ENCODE measurements around the gene TNIP3.

Gene TNIP3

DNA sequence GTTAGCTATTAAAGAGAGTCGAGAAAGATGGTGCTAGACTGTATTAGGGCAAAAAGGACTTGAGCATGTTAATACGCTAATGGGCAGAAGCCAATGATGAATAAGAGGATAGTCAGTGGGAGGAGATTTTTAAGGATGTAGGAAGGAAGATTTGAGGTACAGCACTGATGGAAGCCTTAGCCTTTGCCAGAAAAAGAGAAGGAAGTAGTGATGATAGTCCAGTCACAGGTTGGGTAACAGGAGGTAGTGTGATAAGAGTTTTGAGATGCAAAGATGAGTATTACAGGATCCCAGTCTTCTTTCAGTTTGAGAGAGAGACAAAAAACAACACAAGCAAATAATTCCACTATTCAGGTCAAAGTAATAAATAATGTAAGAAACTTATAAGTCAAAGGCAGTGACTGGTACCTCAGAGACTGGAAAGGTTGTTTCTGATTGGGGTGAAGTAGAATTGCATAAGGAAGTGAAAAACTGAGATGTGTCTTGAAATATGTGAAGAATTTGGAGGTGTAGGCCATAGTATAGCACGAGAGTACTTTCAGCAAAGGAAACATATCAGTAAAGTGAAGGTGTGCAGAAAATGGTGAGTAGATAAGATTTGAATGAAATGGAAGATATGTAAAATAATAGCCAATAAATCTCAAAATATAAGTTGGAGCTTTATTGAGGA lies 69.7 kb downstream of the TNIP3 start:
- no peak for TF ChIP-seq Cebpa-rat (IDR thresholded peaks at IDR 0.05)
- Histone ChIP-seq H3K4me2 (no peak overlapping the region), H3K27me3 (no peaks in the 10 kb centered on the region), H4K20me1 (no peaks in the 10 kb centered on the region), H3K9ac (no peak overlapping the region), H3K9me3 (no peaks in the 10 kb centered on the region), H3K4me3 (no peak overlapping the region), H3K36me3 (no peaks in the 10 kb centered on the region), H3K27ac (no peak overlapping the region), H3K4me1 (no peaks in the 10 kb centered on the region)

DNA sequence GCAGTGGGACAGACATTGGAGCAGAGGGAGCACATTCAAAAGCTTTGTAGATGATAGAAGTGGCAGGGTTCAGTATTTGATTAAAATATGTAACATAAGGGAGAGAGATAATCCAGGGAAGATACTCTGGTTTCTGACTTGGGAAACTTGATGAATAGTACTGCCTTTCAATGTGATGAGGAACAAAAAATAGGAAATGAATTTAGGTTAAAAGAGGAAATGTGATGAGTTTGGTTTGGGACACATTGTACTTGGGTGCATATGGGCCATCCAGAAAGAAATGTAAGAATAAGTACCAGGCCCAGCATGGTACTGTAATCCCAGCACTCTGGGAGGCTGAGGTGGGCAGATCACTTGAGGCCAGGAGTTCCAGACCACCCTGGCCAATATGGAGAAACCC lies 70.9 kb downstream of the TNIP3 start:
- H3K9me3 ChIP-seq: no peaks in the 10 kb centered on the region
- no peak overlapping the region for H3K4me2 ChIP-seq
- H3K4me3 ChIP-seq: no peak overlapping the region
- no peak for TF ChIP-seq Cebpa-rat (IDR thresholded peaks at IDR 0.05)
- no peak overlapping the region for H3K9ac ChIP-seq
- H3K4me1 ChIP-seq: no peaks in the 10 kb centered on the region
- no peak overlapping the region for H3K27ac ChIP-seq
- H3K36me3 ChIP-seq: no peaks in the 10 kb centered on the region
- no peaks in the 10 kb centered on the region for H3K27me3 ChIP-seq
- H4K20me1 ChIP-seq: no peaks in the 10 kb centered on the region

- Histone ChIP-seq H3K27me3 (no peaks in the 10 kb centered on the region), H3K9me3 (no peaks in the 10 kb centered on the region), H3K27ac (no peak overlapping the region), H3K4me1 (no peaks in the 10 kb centered on the region), H3K9ac (no peak overlapping the region), H4K20me1 (no peaks in the 10 kb centered on the region), H3K4me2 (no peak overlapping the region), H3K36me3 (no peaks in the 10 kb centered on the region), H3K4me3 (no peak overlapping the region)
- no peak for TF ChIP-seq Cebpa-rat (IDR thresholded peaks at IDR 0.05)
Measured at GRCh38 chr4:121091941-121092340, 72.2 kb downstream of the TNIP3 start.

- no peaks in the 10 kb centered on the region for H3K4me1 ChIP-seq
- no peak for TF ChIP-seq Cebpa-rat (IDR thresholded peaks at IDR 0.05)
- no peak overlapping the region for H3K27ac ChIP-seq
- H3K9me3 ChIP-seq: no peaks in the 10 kb centered on the region
- no peaks in the 10 kb centered on the region for H3K27me3 ChIP-seq
- no peaks in the 10 kb centered on the region for H3K36me3 ChIP-seq
- H3K4me2 ChIP-seq: no peak overlapping the region
- H3K4me3 ChIP-seq: no peak overlapping the region
- no peaks in the 10 kb centered on the region for H4K20me1 ChIP-seq
- no peak overlapping the region for H3K9ac ChIP-seq
Measured at GRCh38 chr4:121088867-121089266, 75.3 kb downstream of the TNIP3 start.

All from BLaER1 (cell line).